Right kidney (tissue), 1 donor: ENCODE data around the gene HOXA9.

Experiments used
- DNase-seq: peaks from one replicate; pipeline ENCODE4 v3.0.0-alpha.2; 2016

The HOXA9 gene

GRCh38 chr7:27165996-27166530 is 726 bp upstream of the HOXA9 start:
- DNase-seq: peak; percentile 84

DNA sequence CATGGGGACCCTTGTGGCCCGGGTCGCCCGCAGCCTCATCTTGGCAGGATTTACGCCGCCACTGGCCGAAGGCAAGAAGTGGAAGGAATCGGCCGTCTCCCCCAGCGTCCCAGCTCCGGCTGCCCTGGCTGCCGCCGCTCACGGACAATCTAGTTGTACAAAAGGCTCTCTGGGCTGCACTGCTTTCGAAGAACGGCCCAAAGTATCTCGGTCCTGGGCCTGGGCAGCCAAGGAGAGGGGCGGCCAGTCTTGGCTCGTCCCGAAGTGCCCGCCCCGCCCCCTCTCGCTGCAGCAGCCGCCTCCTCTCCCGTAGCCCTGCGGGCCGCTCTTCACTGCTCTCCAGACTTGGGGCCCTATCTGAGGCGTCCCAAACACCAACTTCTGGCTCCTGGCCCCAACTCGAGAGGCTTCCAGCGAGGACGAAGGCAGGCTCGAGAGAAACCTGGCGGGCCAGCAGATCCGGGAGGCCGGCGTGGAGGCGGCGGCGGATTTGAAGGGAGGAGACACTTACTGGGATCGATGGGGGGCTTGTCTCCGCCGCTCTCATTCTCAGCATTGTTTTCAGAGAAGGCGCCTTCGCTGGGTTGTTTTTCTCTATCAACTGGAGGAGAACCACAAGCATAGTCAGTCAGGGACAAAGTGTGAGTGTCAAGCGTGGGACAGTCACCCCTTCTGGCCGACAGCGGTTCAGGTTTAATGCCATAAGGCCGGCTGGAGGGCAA is 809 bp downstream of the HOXA9 start:
- DNase-seq: peak; percentile 82

- DNase-seq: no peak
These were observed 1.3 kb downstream of the HOXA9 start for GRCh38 chr7:27164045-27164366.

- DNase-seq: no peak
These were observed 1.9 kb downstream of the HOXA9 start for GRCh38 chr7:27163288-27164044.

DNA sequence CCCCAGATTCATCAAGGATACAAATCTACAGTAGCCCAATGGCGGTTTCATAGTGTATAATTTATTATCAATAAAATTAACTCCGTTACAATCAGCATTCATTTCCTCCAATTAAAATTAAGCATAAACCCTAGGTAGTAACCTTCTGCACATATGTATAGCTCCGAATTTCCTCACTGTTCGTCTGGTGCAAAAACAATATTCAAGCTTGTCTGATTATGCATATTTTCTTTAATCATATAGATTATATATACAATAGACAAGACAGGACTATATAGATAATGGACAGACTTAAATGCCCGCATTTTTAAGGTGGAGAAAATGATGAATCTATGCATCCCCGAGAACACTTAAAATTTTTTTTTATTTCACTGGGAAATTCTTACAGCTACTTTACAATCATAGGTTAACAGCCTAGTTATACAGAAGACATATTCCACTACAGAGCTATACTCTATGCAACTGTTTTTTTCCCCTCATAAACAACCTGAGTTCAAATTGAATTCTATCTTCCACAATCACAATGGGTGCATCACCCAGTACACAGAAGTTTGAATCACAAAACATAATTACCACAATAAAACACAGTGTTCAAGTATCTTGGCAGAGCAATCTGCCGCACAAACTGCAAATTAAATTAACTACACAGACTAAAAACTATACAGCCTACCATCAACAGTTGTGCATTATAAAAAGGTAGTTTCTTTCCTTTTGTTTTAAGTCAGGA is 2.6 kb downstream of the HOXA9 start:
- no peak for DNase-seq

- DNase-seq: peak; percentile 83
These were observed 3.4 kb downstream of the HOXA9 start for GRCh38 chr7:27161721-27162560.

GRCh38 chr7:27161214-27161720 is 4.1 kb downstream of the HOXA9 start:
- peak; percentile 86 for DNase-seq

- DNase-seq: no peak
These were observed 4.7 kb downstream of the HOXA9 start for GRCh38 chr7:27160546-27161213.

- DNase-seq: peak; percentile 84
These were observed 5.2 kb downstream of the HOXA9 start for GRCh38 chr7:27160145-27160545.

- peak; percentile 83 for DNase-seq
These were observed 5.8 kb downstream of the HOXA9 start for GRCh38 chr7:27159266-27160144.

DNA sequence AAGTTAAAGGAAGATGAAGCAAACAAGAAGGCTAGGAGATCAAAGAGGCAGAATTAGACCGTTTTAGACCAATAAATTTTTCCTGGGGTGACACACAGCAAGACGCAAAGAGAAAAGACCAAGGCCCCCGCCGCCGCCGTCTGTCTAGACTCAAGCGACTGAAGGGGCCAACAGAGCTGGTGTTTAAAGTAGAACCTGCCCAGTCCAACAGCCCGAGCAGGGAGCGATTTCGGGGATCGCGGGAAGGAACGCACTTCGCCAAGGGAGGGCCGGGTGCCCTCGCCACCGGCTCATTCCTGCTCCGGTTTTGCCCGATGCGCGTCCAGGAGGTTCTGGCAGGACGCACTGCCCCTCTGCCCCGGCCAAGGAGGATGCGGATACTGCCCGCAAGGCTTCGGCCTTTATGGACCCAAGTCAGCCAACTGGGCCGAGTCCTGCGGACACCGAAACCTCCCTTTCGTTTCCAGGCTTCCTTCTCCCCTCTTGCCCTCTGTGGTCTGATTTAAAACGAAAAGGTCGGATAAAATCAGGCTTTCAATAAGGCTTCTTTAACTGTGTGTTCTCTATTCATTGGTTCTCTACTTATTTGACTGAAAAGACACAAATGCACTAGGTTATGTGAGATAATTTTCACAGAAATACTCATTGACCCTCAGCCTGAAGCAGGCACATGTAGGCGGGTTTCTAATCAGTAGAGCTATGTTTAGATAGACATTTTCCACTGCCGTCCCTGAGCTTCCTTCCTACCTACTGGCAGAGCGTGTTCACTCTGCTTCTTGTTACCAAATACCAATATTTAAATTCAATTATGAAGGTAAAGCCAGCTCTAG is 6.7 kb downstream of the HOXA9 start:
- peak; percentile 81 for DNase-seq

GRCh38 chr7:27157702-27158431 is 7.5 kb downstream of the HOXA9 start:
- DNase-seq: peak; percentile 83

GRCh38 chr7:27156916-27157701 is 8.2 kb downstream of the HOXA9 start:
- peak; percentile 87 for DNase-seq

DNA sequence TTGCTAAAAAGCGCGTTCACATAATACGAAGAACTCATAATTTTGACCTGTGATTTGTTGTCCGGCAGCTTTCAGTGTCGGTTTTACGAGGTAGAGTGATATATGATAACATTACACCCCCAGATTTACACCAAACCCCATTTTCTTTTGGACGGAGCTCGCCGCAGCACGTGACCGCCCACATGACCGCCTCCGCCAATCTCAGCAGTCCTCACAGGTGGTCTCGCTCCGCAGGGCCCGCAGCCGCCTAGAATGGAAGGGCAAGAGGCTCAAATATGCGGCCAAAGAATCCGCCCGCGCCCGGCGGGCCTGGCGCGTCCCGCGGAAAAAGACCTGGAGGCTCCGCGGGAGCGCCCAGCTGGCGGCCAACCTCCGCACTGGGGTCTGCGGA is 8.8 kb downstream of the HOXA9 start, which contains the start of gene HOXA7:
Gene HOXA7, minus strand, starts transcription at position 168 of the 391 bp plus-strand sequence. Its CDS starts 130 bp downstream, at position 38.
- peak; percentile 85 for DNase-seq

GRCh38 chr7:27155816-27156507 is 9.4 kb downstream of the HOXA9 start:
- peak; percentile 81 for DNase-seq

DNA sequence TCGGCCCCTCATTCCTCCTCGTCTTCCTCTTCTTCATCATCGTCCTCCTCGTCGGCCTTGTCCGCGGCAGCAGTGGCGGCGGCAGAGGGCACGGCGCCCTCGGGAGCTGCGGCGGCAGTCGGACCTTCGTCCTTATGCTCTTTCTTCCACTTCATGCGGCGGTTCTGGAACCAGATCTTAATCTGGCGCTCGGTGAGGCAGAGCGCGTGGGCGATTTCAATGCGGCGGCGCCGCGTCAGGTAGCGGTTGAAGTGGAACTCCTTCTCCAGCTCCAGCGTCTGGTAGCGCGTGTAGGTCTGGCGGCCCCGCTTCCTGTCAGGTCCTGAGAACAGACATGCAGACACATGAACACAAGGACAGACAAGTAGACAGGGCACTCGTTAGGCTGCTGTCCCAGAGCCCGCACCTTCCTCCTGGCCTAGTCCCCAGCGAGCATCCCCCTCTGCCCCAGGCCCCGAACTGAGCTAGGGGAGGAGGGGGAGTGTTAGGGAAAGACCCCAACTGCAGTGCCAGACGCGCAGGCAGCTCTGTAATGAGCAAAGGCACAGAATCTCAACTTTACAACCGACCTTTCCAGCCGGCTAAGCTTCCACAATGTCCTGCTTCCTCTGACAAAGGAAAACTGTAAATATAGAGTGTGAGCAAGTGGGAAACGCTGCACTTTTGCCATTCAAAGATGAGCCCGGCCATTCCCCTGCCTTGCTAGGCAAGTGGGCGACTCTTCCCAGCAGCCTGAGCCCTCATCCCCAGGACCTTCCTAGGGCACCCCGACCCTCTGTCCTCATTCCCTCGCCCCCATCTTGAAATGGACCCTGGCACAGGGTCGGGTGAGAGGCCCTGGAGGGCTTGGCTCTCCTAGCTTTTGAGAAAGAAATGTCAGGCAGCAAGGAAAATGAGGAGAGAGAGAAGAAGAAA is 10.2 kb downstream of the HOXA9 start:
- peak; percentile 82 for DNase-seq
